SK-N-SH (cell line): ENCODE measurements around the gene FGD2. TPM values are rescaled to one million over a fixed set of nuclear protein-coding genes. Genes with fewer than 3 reads are reported as not detected.

Experiments
- CTCF ChIA-PET: fragments of 300-600, 350-600 bp; formaldehyde crosslinking; extraction: SDS; loops from one replicate; lab custom pipeline; 2021; lab: Yijun Ruan, JAX
- POLR2A ChIA-PET: fragments of 350-600 bp; sonication (Branson Sonifier 250); formaldehyde crosslinking; extraction: SDS; loops from one replicate; lab custom pipeline; 2020; ENCODE audit warnings: antibody characterized with exemption, inconsistent platforms; lab: Yijun Ruan, JAX
- DNase-seq: peaks from one replicate; pipeline ENCODE4 v3.0.0; 2012
- H2AFZ ChIP-seq: fragments of 200-600 bp; sonication (generic); 2 replicates; pipeline ENCODE4 v1.8.1; 2016; ENCODE audit warnings: antibody characterized with exemption, mild to moderate bottlenecking, low read depth
- H3F3A ChIP-seq: fragments of 200-600 bp; sonication (generic); replicated peaks from 2 replicates; pipeline ENCODE3; 2016; ENCODE audit warnings: antibody characterized with exemption, mild to moderate bottlenecking; ENCODE audit not compliant: insufficient read depth
- H3K27ac ChIP-seq, 2 experiments: fragments of 200-500 bp in 1 of 2; fragments of 200-600 bp in 1 of 2; sonication (Bioruptor generic) in 1 of 2; sonication (generic), shearing (Covaris generic) in 1 of 2; 2 replicates each; pipeline versions ENCODE4 v1.5.1 to v1.6.1; 2014 to 2016; ENCODE audit warnings: low read depth in 2 of 2, inconsistent platforms in 1 of 2, low read length in 1 of 2, mild to moderate bottlenecking in 1 of 2, mixed read lengths in 1 of 2
- H3K27me3 ChIP-seq: fragments of 200-600 bp; sonication (generic), shearing (Covaris generic); 2 replicates; pipeline ENCODE4 v1.6.1; 2016; ENCODE audit warnings: mixed run types; ENCODE audit not compliant: insufficient read depth
- H3K36me3 ChIP-seq, 2 experiments: fragments of 200-500 bp in 1 of 2; fragments of 200-600 bp in 1 of 2; sonication (Bioruptor generic) in 1 of 2; sonication (generic) in 1 of 2; replicated peaks in 1 of 2; 2 replicates each; pipeline versions ENCODE3 to v1.5.1; 2014 to 2016; ENCODE audit warnings: low read length in 1 of 2, mild to moderate bottlenecking in 1 of 2; ENCODE audit not compliant: insufficient read depth in 2 of 2, control insufficient read depth in 1 of 2
- H3K4me1 ChIP-seq, 2 experiments: fragments of 200-500 bp in 1 of 2; fragments of 200-600 bp in 1 of 2; sonication (Bioruptor generic) in 1 of 2; sonication (generic), shearing (Covaris generic) in 1 of 2; 2 replicates each; pipeline versions ENCODE4 v1.5.1 to v1.6.1; 2014 to 2016; ENCODE audit warnings: low read depth in 1 of 2, low read length in 1 of 2, mixed run types in 1 of 2; ENCODE audit not compliant: insufficient read depth in 2 of 2, control insufficient read depth in 1 of 2
- H3K4me2 ChIP-seq: fragments of 200-600 bp; sonication (generic), shearing (Covaris generic); 2 replicates; pipeline ENCODE4 v1.6.1; 2017; ENCODE audit warnings: mixed run types
- H3K4me3 ChIP-seq, 2 experiments: fragments of 200-500 bp in 1 of 2; fragments of 200-600 bp in 1 of 2; sonication (Bioruptor generic) in 1 of 2; sonication (generic), shearing (Covaris generic) in 1 of 2; 2 replicates each; pipeline versions ENCODE4 v1.5.1 to v1.8.1; 2014 to 2016; ENCODE audit warnings: low read depth in 2 of 2, inconsistent platforms in 1 of 2, low read length in 1 of 2, mild to moderate bottlenecking in 1 of 2, mixed read lengths in 1 of 2, moderate library complexity in 1 of 2
- H3K79me2 ChIP-seq: fragments of 200-600 bp; sonication (generic); 2 replicates; pipeline ENCODE4 v1.8.1; 2017; ENCODE audit warnings: mild to moderate bottlenecking; ENCODE audit not compliant: insufficient read depth
- H3K9ac ChIP-seq: fragments of 200-600 bp; sonication (generic); 2 replicates; pipeline ENCODE4 v1.6.1; 2017; ENCODE audit warnings: mixed run types
- H3K9me2 ChIP-seq: fragments of 200-600 bp; sonication (generic); 2 replicates; pipeline ENCODE4 v1.6.1; 2017; ENCODE audit warnings: mixed run types
- H3K9me3 ChIP-seq: fragments of 200-600 bp; sonication (generic); 2 replicates; pipeline ENCODE4 v1.6.1; 2017; ENCODE audit warnings: mixed run types, mild to moderate bottlenecking, moderate library complexity
- H4K20me1 ChIP-seq: fragments of 200-600 bp; sonication (generic); 2 replicates; pipeline ENCODE4 v1.6.1; 2017; ENCODE audit warnings: mild to moderate bottlenecking, mixed run types; ENCODE audit not compliant: insufficient read depth
- CHD2 ChIP-seq: fragments of 150-350 bp; IDR thresholded peaks from 2 replicates; pipeline ENCODE4 v1.6.1; 2018; ENCODE audit warnings: low read length; ENCODE audit not compliant: partially characterized antibody
- EZH2phosphoT487 ChIP-seq: fragments of 200-600 bp; sonication (generic); IDR thresholded peaks from 2 replicates; pipeline ENCODE4 v1.6.1; 2017; ENCODE audit warnings: low read depth, mixed run types, mild to moderate bottlenecking, antibody characterized with exemption, moderate library complexity, borderline replicate concordance
- FOSL2 ChIP-seq: IDR thresholded peaks from 2 replicates; pipeline ENCODE4 v1.4.0; 2012; ENCODE audit warnings: low read depth, mild to moderate bottlenecking, moderate library complexity, borderline replicate concordance
- FOXM1 ChIP-seq: IDR thresholded peaks from 2 replicates; pipeline ENCODE4 v1.4.0; 2012; ENCODE audit warnings: low read depth, mild to moderate bottlenecking
- GABPA ChIP-seq: IDR thresholded peaks from 2 replicates; pipeline ENCODE4 v1.4.0; 2012; ENCODE audit warnings: low read depth, mild to moderate bottlenecking
- GATA2 ChIP-seq: sonication (generic); formaldehyde crosslinking; IDR thresholded peaks from 2 replicates; pipeline ENCODE4 v1.5.0; 2020; ENCODE audit warnings: mild to moderate bottlenecking, missing genetic modification reagents
- IRF3 ChIP-seq: fragments of 150-350 bp; IDR thresholded peaks from 2 replicates; pipeline ENCODE4 v1.6.1; 2016; ENCODE audit warnings: mild to moderate bottlenecking, low read depth, low read length
- JUND ChIP-seq: IDR thresholded peaks from 2 replicates; pipeline ENCODE4 v1.4.0; 2012
- NRF1 ChIP-seq: IDR thresholded peaks from 2 replicates; pipeline ENCODE4 v1.6.1; 2012; ENCODE audit warnings: low read depth, mild to moderate bottlenecking, low read length
- POLR2AphosphoS5 ChIP-seq: IDR thresholded peaks from 2 replicates; pipeline ENCODE4 v1.6.1; 2012; ENCODE audit warnings: low read depth, low read length
- RAD21 ChIP-seq: IDR thresholded peaks from 2 replicates; pipeline ENCODE4 v1.6.1; 2012; ENCODE audit warnings: mild to moderate bottlenecking, low read length
- SIN3A ChIP-seq: IDR thresholded peaks from 2 replicates; pipeline ENCODE4 v1.6.1; 2012; ENCODE audit warnings: low read depth, mild to moderate bottlenecking, low read length, moderate library complexity, borderline replicate concordance
- SMC3 ChIP-seq: IDR thresholded peaks from 2 replicates; pipeline ENCODE4 v1.6.1; 2012; ENCODE audit warnings: low read depth, low read length, improper control_type of control experiment
- TAF1 ChIP-seq: IDR thresholded peaks from 2 replicates; pipeline ENCODE4 v1.6.1; 2012; ENCODE audit warnings: low read depth, mild to moderate bottlenecking, low read length, moderate library complexity, borderline replicate concordance
- TCF12 ChIP-seq: IDR thresholded peaks from 2 replicates; pipeline ENCODE4 v1.4.0; 2012
- YY1 ChIP-seq: IDR thresholded peaks from 2 replicates; pipeline ENCODE4 v1.4.0; 2012; ENCODE audit warnings: low read depth, mild to moderate bottlenecking
- ZBTB33 ChIP-seq: IDR thresholded peaks from 2 replicates; pipeline ENCODE4 v1.4.0; 2012; ENCODE audit warnings: low read depth, borderline replicate concordance
- WGBS: methylation state at CpG from one replicate; pipeline ENCODE4 v1.1.6; 2017; ENCODE audit warnings: low lambda C conversion rate; 5-methylcytosine and 5-hydroxymethylcytosine counted together
- polyA plus RNA-seq, 3 experiments: library from polyadenylated mRNA; depleted of rRNA; stranded (reverse); fragments of >200 nt; gene quantifications; 2 replicates each; pipeline ENCODE4 v1.2.3, GENCODE V29; 2012
- TF ChIP-seq, protein P1 (sequence below): IDR thresholded peaks from 2 replicates; pipeline ENCODE4 v1.4.0; 2012; ENCODE audit warnings: low read depth, borderline replicate concordance
- TF ChIP-seq, protein P2 (sequence below): IDR thresholded peaks from 2 replicates; pipeline ENCODE4 v1.4.0; 2012; ENCODE audit warnings: low read depth
- TF ChIP-seq, protein P3 (sequence below): fragments of 150-350 bp; IDR thresholded peaks from 2 replicates; pipeline ENCODE4 v1.6.1; 2017; ENCODE audit warnings: antibody characterized with exemption, low read length, low read depth, borderline replicate concordance

Gene FGD2
- polyA plus RNA-seq, 1 of the 3 experiments (the other 2 are of a cell fraction): not detected

- peaks cover 6% of the 10 kb centered on the region; the same call in 1 of the 2 replicates for H4K20me1 ChIP-seq
- H3K27me3 ChIP-seq: no peaks in the 10 kb centered on the region
- H3K9ac ChIP-seq: no peak overlapping the region
- no peak overlapping the region for H3K4me3 ChIP-seq
- no peaks in the 10 kb centered on the region for H3K79me2 ChIP-seq
- H3K4me2 ChIP-seq: no peak overlapping the region
- H3K4me1 ChIP-seq: peaks cover 3 to 12% of the 10 kb centered on the region in 2 experiments; a peak in 1 of 4 replicates
- DNase-seq: no peak
- H3K9me3 ChIP-seq: no peaks in the 10 kb centered on the region
- H3K9me2 ChIP-seq: no peaks in the 10 kb centered on the region
- peaks cover 26 to 59% of the 10 kb centered on the region in 2 experiments for H3K36me3 ChIP-seq
- H3F3A ChIP-seq: peaks cover 16% of the 10 kb centered on the region
- POLR2A ChIA-PET: no interaction called here
- no peak for TF ChIP-seq CHD2
- no peak for TF ChIP-seq GABPA
- no peak for TF ChIP-seq YY1
- TF ChIP-seq SIN3A: no peak
- TF ChIP-seq, protein P1, sequence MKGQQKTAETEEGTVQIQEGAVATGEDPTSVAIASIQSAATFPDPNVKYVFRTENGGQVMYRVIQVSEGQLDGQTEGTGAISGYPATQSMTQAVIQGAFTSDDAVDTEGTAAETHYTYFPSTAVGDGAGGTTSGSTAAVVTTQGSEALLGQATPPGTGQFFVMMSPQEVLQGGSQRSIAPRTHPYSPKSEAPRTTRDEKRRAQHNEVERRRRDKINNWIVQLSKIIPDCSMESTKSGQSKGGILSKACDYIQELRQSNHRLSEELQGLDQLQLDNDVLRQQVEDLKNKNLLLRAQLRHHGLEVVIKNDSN: no peak
- no peak for TF ChIP-seq FOSL2
- no peak for TF ChIP-seq EZH2phosphoT487
- no peak for TF ChIP-seq TCF12
- no peak for TF ChIP-seq FOXM1
- TF ChIP-seq, protein P2, sequence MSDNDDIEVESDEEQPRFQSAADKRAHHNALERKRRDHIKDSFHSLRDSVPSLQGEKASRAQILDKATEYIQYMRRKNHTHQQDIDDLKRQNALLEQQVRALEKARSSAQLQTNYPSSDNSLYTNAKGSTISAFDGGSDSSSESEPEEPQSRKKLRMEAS: no peak
- H3K27ac ChIP-seq: no peak overlapping the region
- H2AFZ ChIP-seq: no peak overlapping the region
- CTCF ChIA-PET: interaction anchor here (4.3 kb wide), 1 partner anchor 50 kb away, joined by 13 read pairs; no protein-coding TSS in a partner anchor
- WGBS: 90% methylated on average over 3 of the region's 4 CpGs
These were observed 37.7 kb upstream of the FGD2 start for GRCh38 chr6:36967757-36968156.

- no peaks in the 10 kb centered on the region for H3K9me3 ChIP-seq
- H2AFZ ChIP-seq: no peak overlapping the region
These were observed 37.0 kb upstream of the FGD2 start for GRCh38 chr6:36968266-36968977.

More at GRCh38 chr6:36968266-36968977, 37.0 kb upstream of the FGD2 start:
- Histone ChIP-seq H4K20me1 (peaks cover 6% of the 10 kb centered on the region; the same call in 1 of the 2 replicates), H3K79me2 (no peaks in the 10 kb centered on the region), H3K9me2 (no peaks in the 10 kb centered on the region), H3K4me1 (peaks cover 3 to 11% of the 10 kb centered on the region in 2 experiments; a peak in 1 of 4 replicates), H3K4me2 (no peak overlapping the region), H3K4me3 (no peak overlapping the region), H3K27ac (no peak overlapping the region), H3K9ac (no peak overlapping the region), H3K27me3 (no peaks in the 10 kb centered on the region), H3K36me3 (peaks cover 32 to 66% of the 10 kb centered on the region in 2 experiments), H3F3A (peaks cover 16% of the 10 kb centered on the region)
- DNase-seq: no peak
- 83% methylated on average over 7 of the region's 16 CpGs for WGBS
- TF ChIP-seq GATA2 (CRISPR knock-in tag) (no peak), IRF3 (no peak), SIN3A (no peak), RAD21 (no peak), NRF1 (no peak), POLR2AphosphoS5 (no peak), ZBTB33 (no peak), FOXM1 (no peak), SMC3 (no peak), YY1 (no peak), JUND (no peak), TAF1 (no peak)
- TF ChIP-seq, protein P3, sequence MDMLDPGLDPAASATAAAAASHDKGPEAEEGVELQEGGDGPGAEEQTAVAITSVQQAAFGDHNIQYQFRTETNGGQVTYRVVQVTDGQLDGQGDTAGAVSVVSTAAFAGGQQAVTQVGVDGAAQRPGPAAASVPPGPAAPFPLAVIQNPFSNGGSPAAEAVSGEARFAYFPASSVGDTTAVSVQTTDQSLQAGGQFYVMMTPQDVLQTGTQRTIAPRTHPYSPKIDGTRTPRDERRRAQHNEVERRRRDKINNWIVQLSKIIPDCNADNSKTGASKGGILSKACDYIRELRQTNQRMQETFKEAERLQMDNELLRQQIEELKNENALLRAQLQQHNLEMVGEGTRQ: no peak
- TF ChIP-seq, protein P2: no peak
- TF ChIP-seq, protein P1: no peak
- CTCF ChIA-PET: interaction anchor here (4.3 kb wide), 1 partner anchor 49 kb away, joined by 13 read pairs; no protein-coding TSS in a partner anchor
- POLR2A ChIA-PET: no interaction called here
